HG03432 (cell line): Measurements from ENCODE around the gene FUT3.
"Not testable (repeated sequence)": the region's sequence is repeated elsewhere in the genome, so short reads cannot be mapped to it uniquely, and the experiment has no call there.

ENCODE experiments used
- ATAC-seq: cut with Tn5 transposase; IDR thresholded peaks from one replicate; pipeline ENCODE4 v1.9.1; 2021; ENCODE audit warnings: mild to moderate bottlenecking, moderate library complexity; ENCODE audit not compliant: unreplicated experiment

The FUT3 gene

GRCh38 chr19:5882421-5882968, 31.2 kb upstream of the FUT3 start:
- ATAC-seq, result no peak

DNA sequence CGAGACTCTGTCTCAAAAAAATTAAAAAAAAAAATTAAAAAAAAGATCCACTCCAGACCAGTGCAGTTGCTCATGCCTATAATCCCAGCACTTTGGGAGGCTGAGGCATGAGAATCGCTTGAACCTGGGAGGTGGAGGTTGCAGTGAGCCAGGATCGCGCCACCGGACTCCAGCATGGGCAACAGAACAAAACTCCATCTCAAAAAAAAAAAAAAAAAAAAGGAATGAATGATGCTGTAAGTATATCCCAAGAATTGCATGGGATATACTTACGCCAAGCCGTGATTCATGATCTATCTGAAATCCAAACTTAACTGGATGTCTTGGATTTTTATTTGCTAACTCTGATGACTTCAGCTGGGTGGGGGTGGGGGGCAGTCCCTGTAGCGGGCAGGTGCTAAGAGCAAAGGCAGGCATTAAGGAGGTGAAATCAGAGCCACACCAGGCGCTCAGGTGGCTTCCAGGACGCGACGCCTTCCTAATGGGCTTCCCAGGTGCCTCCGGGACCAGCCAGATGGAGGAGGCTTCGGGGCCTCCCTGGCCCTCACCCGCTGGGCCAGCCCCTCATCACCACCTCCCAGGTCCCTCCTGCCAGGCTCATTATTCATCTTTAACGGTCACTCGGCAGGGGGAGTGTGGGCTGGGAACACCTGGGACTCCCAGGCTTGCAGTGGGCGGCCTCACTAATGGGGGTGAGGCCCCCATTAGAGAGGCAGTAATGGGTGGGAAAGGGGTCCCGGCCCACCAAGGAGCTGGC, 30.5 kb upstream of the FUT3 start:
- no peak for ATAC-seq

DNA sequence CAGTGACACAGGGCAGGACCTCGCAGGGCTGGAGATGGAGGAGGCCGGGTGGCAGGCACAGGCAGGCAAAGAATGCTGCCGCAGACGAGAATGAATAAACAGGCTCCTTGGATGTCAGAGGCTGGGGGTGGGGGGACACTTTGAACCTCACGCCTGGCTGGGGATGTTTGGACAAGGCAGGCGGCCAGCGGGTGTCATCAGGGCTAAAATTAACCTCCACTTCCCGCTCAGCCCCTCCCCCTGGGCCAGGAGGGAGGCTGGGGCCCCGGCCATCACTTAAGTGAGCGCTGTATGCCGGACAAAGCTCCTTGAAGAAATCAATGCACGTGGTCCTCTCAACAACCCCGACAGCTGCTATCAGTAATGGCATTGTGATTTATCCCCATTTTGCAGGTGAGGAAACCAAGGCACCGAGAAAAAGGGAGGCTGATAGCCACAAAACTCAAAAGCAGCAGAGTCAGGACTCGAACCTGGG, 29.4 kb upstream of the FUT3 start:
- no peak for ATAC-seq

GRCh38 chr19:5880196-5880595, 28.9 kb upstream of the FUT3 start:
- no peak for ATAC-seq

DNA sequence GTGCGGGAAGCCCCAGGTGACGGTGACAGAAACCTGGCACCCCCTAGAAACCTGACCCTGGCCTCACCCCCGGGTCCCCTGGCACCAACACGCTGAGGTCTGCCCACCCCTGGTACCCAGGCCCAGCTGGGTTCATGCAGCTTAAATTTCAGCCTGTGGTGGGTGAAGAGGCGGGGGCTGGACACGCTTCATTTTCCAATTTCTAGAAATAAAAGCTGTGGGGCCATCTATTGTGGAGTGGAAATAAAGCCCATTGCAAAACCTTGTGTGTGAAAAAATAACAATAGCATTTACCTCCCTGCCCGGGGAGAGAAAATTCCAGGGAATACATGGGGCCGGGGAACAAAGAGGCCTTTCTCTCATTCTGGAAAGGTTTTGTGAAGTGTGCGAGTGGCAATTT, 26.6 kb upstream of the FUT3 start:
- no peak for ATAC-seq

DNA sequence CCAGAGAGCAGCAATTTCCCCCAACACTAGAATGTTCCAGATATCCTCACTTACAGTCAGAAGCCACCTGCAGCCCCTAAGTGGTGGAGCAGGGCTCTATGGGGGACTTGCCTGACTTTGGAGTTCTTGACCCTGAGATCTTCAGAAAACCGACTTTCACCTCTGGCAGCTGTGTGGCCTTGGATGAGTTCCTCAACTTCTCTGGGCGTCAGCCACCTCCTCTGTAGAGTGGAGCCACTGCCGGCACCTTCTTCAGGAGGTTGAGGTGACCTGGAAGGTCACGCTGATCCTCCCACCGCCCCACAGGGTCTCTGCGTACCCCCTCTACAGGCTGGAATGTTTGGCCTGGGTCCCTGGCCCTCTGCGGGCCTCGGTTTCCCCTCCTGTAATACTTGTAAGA, 26.2 kb upstream of the FUT3 start:
- ATAC-seq, result no peak

DNA sequence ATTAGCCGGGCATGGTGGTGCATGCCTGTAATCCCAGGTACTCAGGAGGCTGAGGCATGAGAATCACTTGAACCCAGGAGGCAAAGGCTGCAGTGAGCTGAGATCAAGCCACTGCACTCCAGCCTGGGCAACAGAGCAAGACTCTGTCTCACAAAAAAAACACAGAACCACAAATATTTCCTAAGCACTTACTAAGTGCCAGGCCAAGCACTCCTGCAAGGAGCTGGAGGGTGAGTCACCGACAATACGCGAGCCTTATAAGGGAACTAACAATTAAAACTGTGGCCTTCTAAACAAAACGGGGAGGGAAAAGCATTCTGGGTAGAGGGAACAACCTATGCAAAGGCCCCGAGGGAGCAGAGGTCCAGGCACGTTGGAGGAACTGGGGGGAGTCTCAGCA, 23.2 kb upstream of the FUT3 start:
- ATAC-seq, result not testable (repeated sequence)

DNA sequence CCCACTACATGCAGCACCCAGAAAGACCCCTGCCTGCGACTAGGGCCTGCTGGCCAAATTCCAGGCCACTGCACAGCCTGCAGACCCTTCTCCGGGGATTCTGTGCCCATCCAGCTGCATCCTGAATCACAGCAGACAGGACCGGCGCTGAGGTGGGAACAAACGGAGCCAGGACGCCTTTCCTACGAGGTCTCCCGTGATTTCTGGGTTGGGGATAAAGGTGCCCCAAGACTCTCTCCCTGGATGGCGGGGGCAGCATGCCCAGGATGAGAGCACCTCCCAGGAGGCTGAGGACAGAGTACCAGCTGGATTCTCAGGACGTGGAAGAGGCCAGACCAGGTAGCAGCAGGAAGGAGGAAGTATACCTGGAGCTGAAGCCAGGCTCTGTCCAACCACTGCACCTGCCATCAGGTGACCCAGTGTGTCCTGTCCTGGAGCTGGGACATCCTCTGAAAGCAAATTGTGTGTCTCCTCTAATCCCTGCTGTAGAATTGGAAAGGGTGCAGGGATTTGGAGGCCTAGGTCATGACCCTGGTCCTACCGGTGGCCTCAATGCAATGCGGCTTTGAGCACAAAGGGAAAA, 22.5 kb upstream of the FUT3 start:
- ATAC-seq, result no peak

DNA sequence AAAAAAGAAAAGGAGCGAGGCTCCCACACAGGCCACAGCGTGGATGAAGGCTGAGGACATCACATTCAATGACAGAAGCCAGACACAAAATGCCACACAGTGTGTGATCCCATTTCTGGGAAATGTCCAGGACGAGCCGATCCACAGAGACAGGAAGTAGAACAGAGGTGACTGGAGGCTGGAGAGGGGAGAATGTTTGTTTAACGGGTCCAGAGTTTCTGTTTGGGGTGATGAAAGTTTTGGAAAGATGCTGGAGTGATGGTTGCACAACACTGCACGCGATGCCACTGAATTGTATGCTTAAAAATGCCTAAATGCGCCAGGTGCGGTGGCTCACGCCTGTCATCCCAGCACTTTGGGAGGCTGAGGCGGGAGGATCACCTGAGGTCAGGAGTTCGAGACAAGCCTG, 19.7 kb upstream of the FUT3 start:
- ATAC-seq, result no peak

DNA sequence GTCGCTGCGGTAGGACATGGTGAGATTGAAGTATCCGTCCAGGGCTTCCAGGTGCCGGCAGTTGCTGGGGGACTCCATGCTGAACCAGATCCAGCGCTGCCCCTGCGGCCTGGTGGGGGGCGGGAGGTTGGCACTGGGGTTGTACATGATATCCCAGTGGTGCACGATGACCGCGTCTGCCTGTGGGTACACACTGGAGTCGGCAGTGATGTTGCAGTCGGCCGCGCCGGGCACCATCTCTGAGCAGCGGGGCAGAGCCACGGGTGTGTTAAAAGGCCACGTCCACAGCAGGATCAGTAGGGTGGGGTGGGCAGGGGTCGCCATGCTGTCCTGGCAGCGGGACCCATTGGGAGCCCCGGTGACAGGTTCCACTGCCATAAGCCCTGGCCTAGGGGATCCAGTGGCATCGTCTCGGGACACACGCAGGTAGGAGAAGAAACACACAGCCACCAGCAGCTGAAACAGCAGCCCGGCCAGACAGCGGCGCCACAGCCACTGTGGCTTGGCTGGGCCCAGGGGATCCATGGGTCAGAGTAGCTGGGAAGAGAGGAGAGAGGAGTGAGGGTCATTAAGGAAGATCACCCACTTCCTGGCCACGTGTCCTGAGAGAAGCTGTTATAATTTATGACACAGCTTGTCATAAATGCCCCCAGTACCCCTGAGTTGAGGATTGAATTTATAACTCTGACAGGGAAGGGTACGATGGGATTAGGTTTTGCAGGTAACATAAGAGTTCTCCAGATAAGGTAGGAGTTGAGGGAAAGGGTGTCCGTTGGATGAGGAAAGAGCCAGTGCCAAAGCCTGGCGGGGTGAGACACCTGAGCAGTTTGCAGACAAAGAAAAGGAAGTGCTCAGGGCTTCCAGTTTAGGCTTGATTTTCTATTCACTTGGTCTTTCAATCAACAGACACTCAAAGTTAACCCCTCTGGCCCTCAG, 16.2 kb upstream of the FUT3 start:
- ATAC-seq, result no peak

GRCh38 chr19:5865772-5866171, 14.5 kb upstream of the FUT3 start:
- no peak for ATAC-seq

DNA sequence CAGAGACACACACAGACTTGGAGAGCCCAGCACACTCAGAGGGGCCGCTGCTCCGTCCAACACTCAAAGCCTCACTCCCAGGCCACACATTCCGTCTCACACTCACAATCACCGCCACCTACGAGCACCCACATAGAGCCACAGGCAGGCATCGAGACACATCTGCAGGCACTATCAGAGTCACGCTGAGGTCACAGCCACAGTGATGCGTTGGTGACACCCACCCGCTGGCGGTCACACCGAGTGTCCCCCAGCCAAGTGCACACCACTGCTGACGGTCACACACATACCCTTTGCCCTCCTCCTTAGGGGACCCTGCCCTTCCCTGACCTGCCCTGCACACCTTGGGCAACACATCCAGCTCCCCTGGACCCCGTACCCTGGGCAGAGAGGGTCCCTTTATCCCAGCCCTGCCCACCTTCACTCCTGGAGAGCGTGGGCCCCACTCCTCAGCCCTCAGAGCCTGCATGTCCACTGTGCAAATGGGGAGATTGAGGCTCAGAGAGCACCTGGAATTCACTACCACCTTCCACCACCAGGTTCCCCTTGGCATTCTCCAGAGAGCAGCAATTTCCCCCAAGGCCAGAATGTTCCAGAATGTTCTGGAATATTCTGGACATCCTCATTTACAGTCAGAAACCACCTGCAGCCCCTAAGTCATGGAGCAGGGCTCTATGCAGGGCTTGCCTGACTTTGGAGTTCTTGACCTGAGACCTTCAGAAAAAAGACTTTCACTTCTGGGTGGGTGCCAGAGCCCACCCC, 13.7 kb upstream of the FUT3 start:
- ATAC-seq, result no peak

- ATAC-seq, result no peak
Observed at GRCh38 chr19:5864013-5864720, 12.9 kb upstream of the FUT3 start.

- ATAC-seq, result no peak
Observed at GRCh38 chr19:5863030-5863665, 11.9 kb upstream of the FUT3 start.

DNA sequence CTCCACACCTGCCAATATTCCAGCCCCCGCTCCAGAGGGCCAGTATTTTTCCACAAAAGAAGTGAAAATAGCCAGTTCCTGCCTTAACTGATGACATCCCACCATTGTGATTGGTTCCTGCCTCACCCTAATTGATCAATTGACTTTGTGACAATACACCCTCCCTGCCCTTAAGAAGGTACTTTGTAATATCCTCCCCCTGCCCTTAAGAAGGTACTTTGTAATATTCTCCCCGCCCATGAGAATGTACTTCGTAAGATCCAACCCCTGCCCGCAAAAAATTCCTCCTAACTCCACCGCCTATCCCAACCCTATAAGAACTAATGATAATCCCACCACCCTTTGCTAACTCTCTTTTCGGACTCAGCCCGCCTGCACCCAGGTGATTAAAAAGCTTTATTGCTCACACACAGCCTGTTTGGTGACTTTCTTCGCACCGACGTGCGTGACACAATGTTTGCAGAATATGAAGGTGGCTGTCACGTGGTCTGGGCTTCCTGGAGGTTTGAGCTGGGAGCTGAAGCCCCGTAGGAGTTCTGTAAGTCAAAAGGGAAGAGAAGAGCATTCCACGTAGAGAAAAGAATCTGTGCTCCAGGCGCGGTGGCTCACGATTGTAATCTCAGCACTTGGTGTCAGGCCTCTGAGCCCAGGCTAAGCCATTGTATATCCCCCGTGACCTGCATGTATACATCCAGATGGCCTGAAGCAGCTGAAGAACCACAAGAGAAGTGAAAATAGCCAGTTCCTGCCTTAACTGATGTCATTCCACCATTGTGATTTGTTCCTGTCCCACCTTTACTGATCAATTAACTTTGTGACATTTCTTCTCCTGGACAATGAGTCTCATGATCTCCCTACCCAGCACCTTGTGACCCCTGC, 6.2 kb upstream of the FUT3 start:
- ATAC-seq, result no peak

GRCh38 chr19:5855151-5855550, 3.9 kb upstream of the FUT3 start:
- ATAC-seq, result not testable (repeated sequence)

- not testable (repeated sequence) for ATAC-seq
Observed at GRCh38 chr19:5854121-5854520, 2.9 kb upstream of the FUT3 start.

GRCh38 chr19:5850743-5851293, 431 bp downstream of the FUT3 start:
- no peak for ATAC-seq
